ENCODE data around the gene TNFRSF25.

The TNFRSF25 gene

GRCh38 chr1:6508816-6509189 lies 42.8 kb upstream of the TNFRSF25 start:
- H3K9me3 ChIP-seq (ENCODE audit: control insufficient read depth, low read length): no peaks in the 10 kb centered on the region
- no peaks in the 10 kb centered on the region for H3K36me3 ChIP-seq (ENCODE audit: control insufficient read depth, insufficient read depth, low read length)
- H3K4me1 ChIP-seq (ENCODE audit: control insufficient read depth, insufficient read depth, low read length, poor library complexity, severe bottlenecking): peaks cover 3% of the 10 kb centered on the region
- 83 to 90% methylated on average over 10 to 11 of the region's 11 CpGs for WGBS, 2 experiments (ENCODE audit: insufficient coverage in 2 of 2)
- no peak overlapping the region for H3K27ac ChIP-seq (ENCODE audit: low read depth, low read length, severe bottlenecking)
- H3K4me3 ChIP-seq (ENCODE audit: extremely low read depth, insufficient read depth, low read length, poor library complexity, severe bottlenecking): no peak overlapping the region

GRCh38 chr1:6508154-6508815 lies 42.3 kb upstream of the TNFRSF25 start:
- 83 to 85% methylated on average over 14 to 18 of the region's 18 CpGs for WGBS, 2 experiments (ENCODE audit: insufficient coverage in 2 of 2)
- Histone ChIP-seq H3K4me1 (ENCODE audit: control insufficient read depth, insufficient read depth, low read length, poor library complexity, severe bottlenecking) (peaks cover 3% of the 10 kb centered on the region), H3K4me3 (ENCODE audit: extremely low read depth, insufficient read depth, low read length, poor library complexity, severe bottlenecking) (no peak overlapping the region), H3K27ac (ENCODE audit: low read depth, low read length, severe bottlenecking) (no peak overlapping the region), H3K9me3 (ENCODE audit: control insufficient read depth, low read length) (no peaks in the 10 kb centered on the region), H3K36me3 (ENCODE audit: control insufficient read depth, insufficient read depth, low read length) (no peaks in the 10 kb centered on the region)

GRCh38 chr1:6507461-6507911 lies 41.5 kb upstream of the TNFRSF25 start:
- Histone ChIP-seq H3K27ac (ENCODE audit: low read depth, low read length, severe bottlenecking) (no peak overlapping the region), H3K4me1 (ENCODE audit: control insufficient read depth, insufficient read depth, low read length, poor library complexity, severe bottlenecking) (peaks cover 3% of the 10 kb centered on the region), H3K36me3 (ENCODE audit: control insufficient read depth, insufficient read depth, low read length) (no peaks in the 10 kb centered on the region), H3K9me3 (ENCODE audit: control insufficient read depth, low read length) (no peaks in the 10 kb centered on the region), H3K4me3 (ENCODE audit: extremely low read depth, insufficient read depth, low read length, poor library complexity, severe bottlenecking) (no peak overlapping the region)
- WGBS, 2 experiments (ENCODE audit: insufficient coverage in 2 of 2): 95% methylated on average over 11 to 12 of the region's 12 CpGs

GRCh38 chr1:6507037-6507428 lies 41.1 kb upstream of the TNFRSF25 start:
- H3K27ac ChIP-seq (ENCODE audit: low read depth, low read length, severe bottlenecking): no peak overlapping the region
- 82 to 96% methylated on average over 7 of the region's 7 CpGs for WGBS, 2 experiments (ENCODE audit: insufficient coverage in 2 of 2)
- H3K9me3 ChIP-seq (ENCODE audit: control insufficient read depth, low read length): no peaks in the 10 kb centered on the region
- no peaks in the 10 kb centered on the region for H3K36me3 ChIP-seq (ENCODE audit: control insufficient read depth, insufficient read depth, low read length)
- no peak overlapping the region for H3K4me3 ChIP-seq (ENCODE audit: extremely low read depth, insufficient read depth, low read length, poor library complexity, severe bottlenecking)
- H3K4me1 ChIP-seq (ENCODE audit: control insufficient read depth, insufficient read depth, low read length, poor library complexity, severe bottlenecking): peaks cover 3% of the 10 kb centered on the region

- 85% methylated on average over 26 to 28 of the region's 31 CpGs for WGBS, 2 experiments (ENCODE audit: insufficient coverage in 2 of 2)
- H3K27ac ChIP-seq (ENCODE audit: low read depth, low read length, severe bottlenecking): no peak overlapping the region
These were observed 40.5 kb upstream of the TNFRSF25 start for GRCh38 chr1:6506210-6507036.

GRCh38 chr1:6505367-6506209 lies 39.6 kb upstream of the TNFRSF25 start:
- no peaks in the 10 kb centered on the region for H3K9me3 ChIP-seq (ENCODE audit: control insufficient read depth, low read length)
- H3K4me3 ChIP-seq (ENCODE audit: extremely low read depth, insufficient read depth, low read length, poor library complexity, severe bottlenecking): no peak overlapping the region
- no peak overlapping the region for H3K27ac ChIP-seq (ENCODE audit: low read depth, low read length, severe bottlenecking)
- peaks cover 3% of the 10 kb centered on the region for H3K4me1 ChIP-seq (ENCODE audit: control insufficient read depth, insufficient read depth, low read length, poor library complexity, severe bottlenecking)
- WGBS, 2 experiments (ENCODE audit: insufficient coverage in 2 of 2): 93 to 94% methylated on average over 20 to 31 of the region's 31 CpGs
- H3K36me3 ChIP-seq (ENCODE audit: control insufficient read depth, insufficient read depth, low read length): no peaks in the 10 kb centered on the region

More at GRCh38 chr1:6506210-6507036, 40.5 kb upstream of the TNFRSF25 start:
- Histone ChIP-seq H3K36me3 (ENCODE audit: control insufficient read depth, insufficient read depth, low read length) (no peaks in the 10 kb centered on the region), H3K4me1 (ENCODE audit: control insufficient read depth, insufficient read depth, low read length, poor library complexity, severe bottlenecking) (peaks cover 3% of the 10 kb centered on the region), H3K9me3 (ENCODE audit: control insufficient read depth, low read length) (no peaks in the 10 kb centered on the region), H3K4me3 (ENCODE audit: extremely low read depth, insufficient read depth, low read length, poor library complexity, severe bottlenecking) (no peak overlapping the region)

GRCh38 chr1:6504887-6505286 lies 38.9 kb upstream of the TNFRSF25 start:
- Histone ChIP-seq H3K36me3 (ENCODE audit: control insufficient read depth, insufficient read depth, low read length) (no peaks in the 10 kb centered on the region), H3K4me1 (ENCODE audit: control insufficient read depth, insufficient read depth, low read length, poor library complexity, severe bottlenecking) (peaks cover 3% of the 10 kb centered on the region), H3K4me3 (ENCODE audit: extremely low read depth, insufficient read depth, low read length, poor library complexity, severe bottlenecking) (no peak overlapping the region), H3K9me3 (ENCODE audit: control insufficient read depth, low read length) (no peaks in the 10 kb centered on the region), H3K27ac (ENCODE audit: low read depth, low read length, severe bottlenecking) (no peak overlapping the region)
- WGBS, 2 experiments (ENCODE audit: insufficient coverage in 2 of 2): 89 to 91% methylated on average over 14 to 15 of the region's 15 CpGs

- Histone ChIP-seq H3K4me3 (ENCODE audit: extremely low read depth, insufficient read depth, low read length, poor library complexity, severe bottlenecking) (no peak overlapping the region), H3K9me3 (ENCODE audit: control insufficient read depth, low read length) (no peaks in the 10 kb centered on the region), H3K36me3 (ENCODE audit: control insufficient read depth, insufficient read depth, low read length) (no peaks in the 10 kb centered on the region), H3K27ac (ENCODE audit: low read depth, low read length, severe bottlenecking) (no peak overlapping the region), H3K4me1 (ENCODE audit: control insufficient read depth, insufficient read depth, low read length, poor library complexity, severe bottlenecking) (peaks cover 2% of the 10 kb centered on the region)
- 81 to 87% methylated on average over 8 to 14 of the region's 20 CpGs for WGBS, 2 experiments (ENCODE audit: insufficient coverage in 2 of 2)
These were observed 38.1 kb upstream of the TNFRSF25 start for GRCh38 chr1:6503884-6504602.

- no peak overlapping the region for H3K4me3 ChIP-seq (ENCODE audit: extremely low read depth, insufficient read depth, low read length, poor library complexity, severe bottlenecking)
- H3K36me3 ChIP-seq (ENCODE audit: control insufficient read depth, insufficient read depth, low read length): no peaks in the 10 kb centered on the region
- WGBS, 2 experiments (ENCODE audit: insufficient coverage in 2 of 2): 85 to 94% methylated on average over 25 to 26 of the region's 31 CpGs
- H3K9me3 ChIP-seq (ENCODE audit: control insufficient read depth, low read length): no peaks in the 10 kb centered on the region
- no peak overlapping the region for H3K27ac ChIP-seq (ENCODE audit: low read depth, low read length, severe bottlenecking)
- H3K4me1 ChIP-seq (ENCODE audit: control insufficient read depth, insufficient read depth, low read length, poor library complexity, severe bottlenecking): peaks cover 7% of the 10 kb centered on the region
These were observed 36.3 kb upstream of the TNFRSF25 start for GRCh38 chr1:6502000-6502891.

Measured in mesodermal cell (in vitro differentiated cells).